Dendritic cell treated with granulocyte-macrophage colony-stimulating factor and Interleukin-4, amounts not matched to agents 40 ng/mL and 50 ng/mL, for 4 days (primary cell): ENCODE data around the gene COMT.

Experiments used
- H3K27ac Mint-ChIP-seq: one replicate; pipeline ENCODE4 v1.8.0; 2022; ENCODE audit warnings: mild to moderate bottlenecking, mixed read lengths
- H3K27me3 Mint-ChIP-seq: one replicate; pipeline ENCODE4 v1.8.0; 2022; ENCODE audit warnings: mild to moderate bottlenecking, mixed read lengths
- H3K36me3 Mint-ChIP-seq: one replicate; pipeline ENCODE4 v1.8.0; 2022; ENCODE audit warnings: low read depth, mixed read lengths
- H3K4me1 Mint-ChIP-seq: one replicate; pipeline ENCODE4 v1.8.0; 2022; ENCODE audit warnings: low read depth, mixed read lengths
- H3K4me3 Mint-ChIP-seq: one replicate; pipeline ENCODE4 v1.8.0; 2022; ENCODE audit warnings: mild to moderate bottlenecking, moderate library complexity, mixed read lengths
- H3K9me3 Mint-ChIP-seq: one replicate; pipeline ENCODE4 v1.8.0; 2022; ENCODE audit warnings: mixed read lengths
- intact Hi-C: fragments of 100-400 bp; cut with micrococcal nuclease; formaldehyde crosslinking; loops from one replicate; pipeline ENCODE4 v1.15.0; 2022

COMT gene

DNA sequence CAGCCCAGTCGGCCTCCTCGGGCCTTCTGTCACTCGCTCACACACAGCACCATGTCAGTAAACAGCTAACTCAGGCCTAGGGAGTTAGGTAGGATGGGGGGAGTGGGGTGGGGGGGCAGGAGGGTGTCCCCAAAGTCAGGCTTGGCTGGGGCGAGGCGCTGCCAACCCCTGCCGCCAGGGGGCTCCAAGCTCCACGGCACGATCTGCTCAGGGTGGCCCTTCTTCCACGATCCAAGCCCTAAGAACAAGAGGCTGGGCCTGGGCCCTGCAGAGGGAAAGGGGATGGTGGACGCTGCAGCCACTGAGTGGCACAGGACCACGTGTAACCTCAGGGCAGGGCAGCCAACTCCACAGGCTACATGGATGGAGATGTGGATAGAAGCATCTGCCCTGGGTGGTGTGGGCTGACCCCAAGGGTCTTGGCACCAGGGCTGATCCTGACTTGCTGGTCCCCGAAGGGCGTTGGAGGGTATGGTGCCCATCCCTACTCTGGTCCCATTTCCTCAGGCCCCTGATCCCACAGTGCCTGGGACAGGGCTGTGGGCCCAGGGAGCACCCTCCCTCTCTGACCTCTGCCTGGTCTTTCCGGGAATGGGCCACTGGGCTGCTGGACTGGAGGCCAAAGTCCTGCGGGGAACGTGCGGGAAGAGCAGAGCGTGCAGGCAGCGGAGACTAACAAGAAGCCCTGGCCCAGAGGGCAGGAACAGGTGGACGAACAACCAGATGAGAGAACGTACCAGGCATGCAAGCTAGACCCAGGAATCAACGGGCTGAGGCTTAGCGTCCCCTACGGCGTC is 29.1 kb downstream of the COMT start:
- Mint-ChIP-seq H3K27ac (no peak overlapping the region), H3K27me3 (peaks cover 16% of the 10 kb centered on the region), H3K4me3 (no peak overlapping the region), H3K4me1 (peaks cover 19% of the 10 kb centered on the region), H3K9me3 (no peaks in the 10 kb centered on the region), H3K36me3 (peaks cover 67% of the 10 kb centered on the region)
- intact Hi-C loops: loop anchor here (1.0 kb wide), 1 partner anchor 43 kb away; no protein-coding TSS in a partner anchor

- Mint-ChIP-seq H3K4me3 (no peak overlapping the region), H3K27me3 (peaks cover 17% of the 10 kb centered on the region), H3K36me3 (peaks cover 59% of the 10 kb centered on the region), H3K9me3 (no peaks in the 10 kb centered on the region), H3K27ac (no peak overlapping the region), H3K4me1 (peaks cover 19% of the 10 kb centered on the region)
- intact Hi-C loops: no loop called here
Observed at GRCh38 chr22:19971276-19972124, 29.9 kb downstream of the COMT start.

DNA sequence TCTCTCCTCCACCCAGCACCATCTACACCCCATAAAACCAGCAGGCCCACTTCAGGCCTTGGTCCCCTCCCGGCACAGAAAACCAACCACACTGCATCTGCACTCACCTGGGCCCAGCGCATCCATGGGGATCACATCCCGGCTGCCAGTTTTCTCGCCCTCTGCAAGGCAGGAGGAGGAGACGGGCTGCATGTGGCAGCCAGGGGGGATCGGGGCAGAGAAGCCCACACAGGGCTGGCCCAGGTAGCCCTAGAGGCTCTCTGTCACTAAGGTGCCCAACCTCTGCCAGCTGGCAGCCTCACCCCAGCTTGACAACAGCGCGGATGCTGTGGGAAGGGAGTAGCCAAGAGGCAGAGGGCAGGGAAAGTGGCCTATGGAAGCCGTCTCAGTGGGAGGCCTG is 30.7 kb downstream of the COMT start:
- no peak overlapping the region for H3K4me3 Mint-ChIP-seq

DNA sequence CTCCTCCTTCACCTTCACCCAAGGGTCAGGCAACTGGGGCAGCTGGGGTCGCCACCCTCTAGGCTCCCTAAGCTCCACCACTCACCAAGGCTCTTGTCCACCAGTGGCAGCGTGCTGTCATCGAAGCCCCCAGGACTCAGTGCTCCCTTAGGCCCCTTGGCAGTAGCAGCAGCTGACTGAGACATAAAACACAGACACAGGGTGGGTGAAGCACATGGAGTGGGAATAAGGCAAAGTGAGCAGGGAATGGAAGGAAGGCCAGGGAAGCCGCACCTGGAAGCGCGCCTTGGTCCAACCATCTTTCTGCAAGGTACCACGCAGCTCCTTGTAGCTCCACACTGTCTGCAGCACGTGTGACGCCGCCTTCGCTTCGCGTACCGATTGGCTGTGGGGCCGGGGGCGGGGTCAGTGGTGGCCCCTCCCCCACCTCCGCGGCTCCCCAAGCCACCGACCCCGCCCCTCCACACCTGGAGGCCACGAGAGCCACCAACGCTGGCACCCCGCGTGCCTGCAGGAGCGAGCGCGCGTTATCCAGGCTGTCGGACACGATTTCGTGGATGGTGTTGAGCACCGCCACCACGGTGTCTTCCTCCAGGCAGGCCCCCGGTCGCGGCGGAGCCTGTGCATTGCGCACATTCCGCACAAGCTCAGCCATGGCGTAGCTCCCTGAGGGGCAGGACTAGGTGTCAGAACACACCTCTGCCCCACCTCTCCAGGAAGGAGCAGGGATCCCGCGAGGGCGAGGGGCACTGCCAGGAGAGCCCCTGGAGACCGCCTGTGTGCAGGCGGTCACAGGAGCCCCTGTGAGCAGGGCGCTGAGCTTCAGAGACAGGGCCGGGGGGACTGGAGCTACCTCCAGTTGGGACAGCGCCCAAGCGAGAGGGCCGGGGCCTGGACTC is 31.3 kb downstream of the COMT start:
- Mint-ChIP-seq H3K36me3 (peaks cover 45% of the 10 kb centered on the region), H3K4me3 (no peak overlapping the region), H3K4me1 (peaks cover 19% of the 10 kb centered on the region), H3K27ac (no peak overlapping the region), H3K9me3 (no peaks in the 10 kb centered on the region), H3K27me3 (peaks cover 17% of the 10 kb centered on the region)
- intact Hi-C loops: no loop called here

More for the DNA sequence above, 30.7 kb downstream of the COMT start:
- Mint-ChIP-seq H3K27me3 (peaks cover 17% of the 10 kb centered on the region), H3K27ac (no peak overlapping the region), H3K9me3 (no peaks in the 10 kb centered on the region), H3K4me1 (peaks cover 19% of the 10 kb centered on the region), H3K36me3 (peaks cover 52% of the 10 kb centered on the region)
- intact Hi-C loops: no loop called here

DNA sequence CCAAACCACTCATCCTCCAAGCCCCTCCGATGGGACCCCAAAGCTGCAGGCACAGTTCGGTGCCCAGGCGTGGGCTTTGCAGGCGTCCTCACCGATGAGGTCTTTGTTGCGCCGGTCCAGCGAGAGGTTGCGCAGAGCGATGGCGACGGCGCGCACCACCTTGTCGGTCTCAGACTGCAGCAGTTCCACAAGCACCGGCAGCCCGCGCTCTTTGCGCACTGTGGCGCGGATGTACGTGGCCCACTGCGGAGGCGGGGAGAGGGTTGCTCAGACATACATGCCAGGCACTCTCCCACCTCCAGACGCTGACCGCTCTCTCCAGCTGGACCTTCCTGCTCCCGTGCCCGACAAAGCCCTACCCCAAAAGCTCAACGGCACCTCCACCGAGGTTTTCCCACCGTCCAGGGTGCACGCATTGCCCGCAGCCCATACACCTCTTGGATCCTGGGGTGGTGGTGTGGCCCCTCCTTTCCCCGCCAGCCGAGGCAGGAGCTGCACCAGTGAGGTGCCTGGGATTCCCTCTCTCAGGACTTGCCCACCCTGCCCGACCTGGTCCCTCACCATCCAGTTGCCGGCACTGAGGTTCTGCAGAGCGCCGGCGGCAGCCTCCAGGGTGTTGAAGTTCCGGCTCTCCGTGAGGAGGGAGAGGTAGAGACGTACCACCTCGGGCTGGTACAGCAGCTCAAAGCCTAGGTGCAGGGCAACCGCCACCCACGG is 32.1 kb downstream of the COMT start:
- Mint-ChIP-seq H3K9me3 (no peaks in the 10 kb centered on the region), H3K4me3 (no peak overlapping the region), H3K27ac (no peak overlapping the region), H3K4me1 (peaks cover 19% of the 10 kb centered on the region), H3K36me3 (peaks cover 38% of the 10 kb centered on the region), H3K27me3 (peaks cover 17% of the 10 kb centered on the region)
- intact Hi-C loops: no loop called here

DNA sequence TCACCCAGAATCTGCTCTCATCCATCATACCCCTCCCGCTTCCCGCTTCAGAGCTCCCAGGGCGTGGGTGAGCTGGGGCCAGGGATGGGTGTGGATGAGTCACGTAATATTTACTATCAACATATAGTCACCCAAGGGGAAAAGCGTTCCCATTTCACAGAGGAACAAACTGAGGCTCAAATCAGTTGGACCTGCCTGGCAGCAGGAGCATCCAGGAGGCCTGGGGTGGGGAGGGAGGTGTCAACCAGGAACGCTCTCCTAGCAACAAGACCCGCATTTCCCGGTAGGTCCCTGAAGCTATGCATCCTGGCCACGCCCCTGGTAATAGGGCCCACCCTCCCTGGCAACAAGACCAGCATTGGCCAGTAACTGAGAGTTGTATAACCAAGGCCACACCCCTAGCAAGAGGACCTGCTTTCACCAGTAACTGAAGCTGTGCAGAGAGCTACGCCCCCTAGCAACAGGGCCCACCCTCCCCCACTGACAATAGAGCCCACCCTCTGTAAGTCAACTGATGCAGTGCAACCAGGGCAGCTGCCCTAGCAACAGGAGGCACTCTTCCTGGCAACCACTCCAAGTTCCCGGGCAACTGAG is 32.8 kb downstream of the COMT start:
- Mint-ChIP-seq H3K27ac (no peak overlapping the region), H3K4me1 (peaks cover 19% of the 10 kb centered on the region), H3K36me3 (peaks cover 38% of the 10 kb centered on the region), H3K27me3 (peaks cover 17% of the 10 kb centered on the region), H3K9me3 (no peaks in the 10 kb centered on the region), H3K4me3 (no peak overlapping the region)
- intact Hi-C loops: no loop called here

DNA sequence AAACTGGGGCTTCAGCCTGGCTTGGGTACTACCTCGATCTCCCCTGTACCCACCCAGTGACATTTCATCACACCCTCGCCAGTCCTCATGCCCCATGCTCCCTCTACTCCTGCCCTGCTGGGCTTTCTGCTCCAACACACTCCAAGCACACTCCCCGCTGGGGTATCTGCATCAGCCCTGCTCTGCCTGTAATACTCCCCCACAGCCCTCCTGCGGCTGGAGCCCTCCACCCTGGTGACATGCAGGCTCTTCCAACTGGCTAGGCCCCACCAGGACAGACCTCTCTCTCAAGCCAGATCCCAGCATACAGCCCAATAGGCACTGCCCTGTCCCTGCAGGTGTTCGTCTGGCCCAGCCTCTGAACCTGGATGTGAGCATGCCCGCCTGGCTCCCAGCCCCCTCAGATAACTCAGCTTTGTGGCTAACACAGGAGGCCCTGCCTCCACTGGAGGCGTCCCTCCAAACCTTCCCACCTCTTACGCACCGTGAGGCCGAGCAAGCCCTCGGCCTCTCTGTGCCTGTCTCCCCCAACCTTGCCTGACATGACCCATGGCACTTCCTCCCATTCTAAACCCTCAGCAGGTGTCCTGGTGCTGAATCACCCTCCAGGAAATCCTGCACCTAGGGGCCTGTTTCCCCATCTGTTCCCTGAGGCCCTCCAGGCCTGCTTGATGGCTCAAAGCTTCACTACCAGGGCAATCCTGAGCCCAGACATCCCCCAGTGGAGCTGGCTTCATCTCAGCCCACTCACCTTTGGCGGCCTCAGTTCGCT is 33.5 kb downstream of the COMT start:
- Mint-ChIP-seq H3K4me1 (peaks cover 19% of the 10 kb centered on the region), H3K27ac (no peak overlapping the region), H3K4me3 (no peak overlapping the region), H3K9me3 (no peaks in the 10 kb centered on the region), H3K27me3 (peaks cover 17% of the 10 kb centered on the region), H3K36me3 (peaks cover 34% of the 10 kb centered on the region)
- intact Hi-C loops: no loop called here

DNA sequence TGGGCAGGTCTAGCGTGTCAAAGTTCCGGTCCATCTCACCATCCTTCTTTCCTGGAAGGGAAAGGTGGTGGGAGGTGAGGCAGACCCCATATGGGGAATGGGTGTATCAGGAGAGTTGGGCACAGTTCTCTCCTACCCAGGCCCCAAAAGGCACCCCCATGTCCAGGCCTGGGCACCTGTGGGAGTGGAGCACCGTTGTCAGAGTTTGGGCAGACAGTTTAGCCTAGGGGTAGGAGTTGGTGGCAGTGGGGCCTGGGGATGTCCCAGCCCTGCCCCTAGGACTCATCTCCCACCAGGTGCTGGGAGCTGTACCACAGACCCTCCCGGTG is 34.1 kb downstream of the COMT start:
- intact Hi-C loops: no loop called here
- no peak overlapping the region for H3K27ac Mint-ChIP-seq
- H3K4me3 Mint-ChIP-seq: no peak overlapping the region

DNA sequence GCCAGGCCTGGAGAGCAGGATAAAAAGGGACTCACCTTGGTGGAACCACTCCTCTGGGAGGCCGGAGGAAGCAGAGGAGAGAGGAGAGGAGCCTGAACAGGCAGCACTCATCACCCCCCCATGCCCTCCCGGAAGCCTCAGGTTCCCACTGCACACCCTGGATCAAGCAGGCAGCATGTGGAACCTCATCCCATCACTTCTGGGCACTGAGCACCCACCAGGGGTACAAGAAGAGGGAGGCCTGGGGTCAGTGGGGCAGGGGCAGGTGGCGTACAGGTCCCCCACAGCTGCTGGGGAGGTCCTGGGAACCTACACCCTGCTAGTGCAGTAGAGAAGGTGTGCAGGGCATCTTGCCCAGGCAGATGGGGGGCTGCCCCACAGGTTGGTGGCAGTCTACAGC is 35.1 kb downstream of the COMT start:
- Mint-ChIP-seq H3K27ac (no peak overlapping the region), H3K9me3 (no peaks in the 10 kb centered on the region), H3K27me3 (peaks cover 17% of the 10 kb centered on the region), H3K4me3 (no peak overlapping the region), H3K36me3 (peaks cover 34% of the 10 kb centered on the region), H3K4me1 (peaks cover 13% of the 10 kb centered on the region)
- intact Hi-C loops: no loop called here

More for the DNA sequence above, 34.1 kb downstream of the COMT start:
- Mint-ChIP-seq H3K9me3 (no peaks in the 10 kb centered on the region), H3K36me3 (peaks cover 32% of the 10 kb centered on the region), H3K27me3 (peaks cover 17% of the 10 kb centered on the region), H3K4me1 (peaks cover 17% of the 10 kb centered on the region)

DNA sequence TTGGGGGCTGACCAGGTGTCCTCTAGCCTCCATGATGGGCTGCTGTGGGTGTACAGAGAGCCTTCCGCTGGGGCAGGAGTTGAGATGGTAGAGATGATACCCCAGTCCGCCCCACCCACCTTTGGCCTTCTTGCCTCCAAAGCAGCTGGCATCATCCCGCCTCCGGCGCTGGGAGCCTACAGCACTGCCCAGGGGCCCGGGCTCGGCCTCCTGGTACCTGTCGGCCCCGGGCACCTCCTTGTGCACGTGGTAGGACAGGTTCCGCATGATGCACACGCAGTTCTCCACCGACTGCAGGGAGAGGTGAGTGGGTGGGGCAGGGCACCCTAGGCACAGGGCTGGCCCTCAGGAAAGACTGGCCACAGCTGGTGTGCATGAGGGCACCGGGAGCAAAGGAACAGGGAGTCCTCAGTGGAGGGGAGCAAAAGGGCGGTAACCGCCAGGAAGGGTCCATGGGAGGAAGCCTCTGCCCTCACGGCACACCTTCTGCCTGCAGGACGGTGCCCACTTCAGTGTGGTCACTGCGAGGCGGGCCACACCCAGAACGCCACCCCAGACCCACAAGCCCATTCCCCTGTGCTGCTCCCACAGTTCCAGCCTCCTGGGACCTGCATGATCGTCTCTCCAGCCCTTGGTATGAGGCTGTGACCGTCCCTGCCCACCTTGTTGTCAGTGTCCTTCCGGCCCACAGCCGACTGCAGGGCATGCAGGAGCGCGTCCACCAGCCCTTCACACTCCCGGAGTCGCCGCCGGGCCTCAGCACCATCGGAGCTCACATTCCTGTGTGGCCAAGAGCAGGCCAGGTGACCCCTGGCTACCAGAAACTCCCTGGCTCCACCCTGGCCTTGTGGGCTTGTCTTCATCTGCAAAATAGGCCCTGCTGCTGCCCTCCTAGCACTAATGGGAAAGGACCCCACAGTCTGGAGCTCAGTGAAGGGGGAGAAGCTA is 36.0 kb downstream of the COMT start:
- intact Hi-C loops: no loop called here
- Mint-ChIP-seq H3K27ac (no peak overlapping the region), H3K4me1 (peaks cover 13% of the 10 kb centered on the region), H3K36me3 (peaks cover 32% of the 10 kb centered on the region), H3K9me3 (no peaks in the 10 kb centered on the region), H3K27me3 (peaks cover 17% of the 10 kb centered on the region), H3K4me3 (no peak overlapping the region)

DNA sequence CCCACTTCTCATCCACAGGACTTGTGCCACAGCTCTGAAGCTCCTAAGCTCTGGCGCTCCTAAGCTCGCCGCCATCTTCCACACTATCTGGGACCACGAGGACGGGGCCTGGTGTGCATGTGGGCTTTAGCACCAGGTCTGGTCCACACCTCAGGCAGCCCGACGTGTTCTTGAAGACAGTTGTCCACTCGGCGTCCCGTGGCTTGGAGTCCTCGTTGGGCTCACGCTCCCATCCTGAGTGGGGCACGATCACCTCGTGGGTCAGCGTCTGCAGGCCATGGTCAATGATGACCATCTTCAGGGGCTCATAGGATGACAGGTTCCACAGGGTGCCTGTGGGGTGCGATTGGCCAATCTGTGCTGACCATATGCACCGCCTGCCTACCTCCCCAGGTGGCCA is 37.2 kb downstream of the COMT start:
- Mint-ChIP-seq H3K27ac (no peak overlapping the region), H3K9me3 (no peaks in the 10 kb centered on the region), H3K36me3 (peaks cover 23% of the 10 kb centered on the region), H3K27me3 (peaks cover 15% of the 10 kb centered on the region), H3K4me3 (no peak overlapping the region), H3K4me1 (peaks cover 13% of the 10 kb centered on the region)
- intact Hi-C loops: no loop called here
